GM20000 (cell line): ENCODE data around the gene PKP2.

Source experiments
- DNase-seq: peaks from one replicate; pipeline ENCODE4 v3.0.0; 2012; ENCODE audit warnings: low spot score
- CTCF ChIP-seq: IDR thresholded peaks from 2 replicates; pipeline ENCODE4 v1.5.1; 2012; ENCODE audit warnings: mild to moderate bottlenecking, control low read depth; ENCODE audit errors: extremely low read depth, missing control alignments

PKP2 gene

GRCh38 chr12:32920506-32921085, 24.0 kb upstream of the PKP2 start:
- TF ChIP-seq CTCF, result no peak
- DNase-seq, result no peak

GRCh38 chr12:32918890-32919801, 22.6 kb upstream of the PKP2 start:
- no peak for TF ChIP-seq CTCF
- no peak for DNase-seq

GRCh38 chr12:32917094-32917611, 20.6 kb upstream of the PKP2 start:
- DNase-seq, result no peak
- TF ChIP-seq CTCF, result no peak

GRCh38 chr12:32907898-32908476, 11.4 kb upstream of the PKP2 start:
- no peak for DNase-seq
- TF ChIP-seq CTCF, result no peak

GRCh38 chr12:32907166-32907565, 10.6 kb upstream of the PKP2 start:
- DNase-seq, result no peak
- TF ChIP-seq CTCF, result no peak

GRCh38 chr12:32906399-32907165, 10.0 kb upstream of the PKP2 start:
- DNase-seq, result peak; percentile 70
- no peak for TF ChIP-seq CTCF
